Panc1 (cell line): ENCODE measurements around the gene PMCH. TPM values are rescaled to one million over a fixed set of nuclear protein-coding genes. Genes with fewer than 3 reads are reported as not detected.

ENCODE experiments used
- ATAC-seq: fragments of 200-7000 bp; cut with Tn5 transposase; 2 replicates; pipeline ENCODE4 v1.9.1; 2020; ENCODE audit warnings: mild to moderate bottlenecking, moderate library complexity
- BruUV-seq: library from RNA; stranded (reverse); fragments of 400-500 nt; replicated peaks from 2 replicates; lab custom pipeline; 2021; lab: Mats Ljungman, UMichigan
- CTCF ChIA-PET: fragments of 300-600 bp; sonication (Branson Sonifier 250); formaldehyde crosslinking; loops from one replicate; lab custom pipeline; 2022; ENCODE audit warnings: antibody characterized with exemption; lab: Charles Lee
- POLR2A ChIA-PET: fragments of 300-600 bp; sonication (Branson Sonifier 250); formaldehyde crosslinking; loops from one replicate; lab custom pipeline; 2022; ENCODE audit warnings: antibody characterized with exemption; lab: Charles Lee
- DNase-seq: peaks from one replicate; pipeline ENCODE4 v3.0.0-alpha.2; 2010; ENCODE audit warnings: low read depth, low spot score
- H3K27ac ChIP-seq: 2 replicates; pipeline ENCODE4 v1.5.1; 2011; ENCODE audit warnings: mild to moderate bottlenecking, low read length, inconsistent platforms
- H3K27me3 ChIP-seq: fragments of 200-500 bp; sonication (Bioruptor generic); 2 replicates; pipeline ENCODE4 v1.6.0; 2014; ENCODE audit warnings: low read length, inconsistent platforms; ENCODE audit not compliant: control insufficient read depth, insufficient read depth
- H3K36me3 ChIP-seq: fragments of 200-500 bp; sonication (Bioruptor generic); 2 replicates; pipeline ENCODE4 v1.5.1; 2014; ENCODE audit warnings: inconsistent platforms, mild to moderate bottlenecking, low read length, moderate library complexity; ENCODE audit not compliant: control insufficient read depth, insufficient read depth
- H3K4me1 ChIP-seq: 2 replicates; pipeline ENCODE4 v1.5.1; 2011; ENCODE audit warnings: inconsistent platforms, mild to moderate bottlenecking, low read length, moderate library complexity; ENCODE audit not compliant: control insufficient read depth, insufficient read depth
- H3K4me3 ChIP-seq, 2 experiments: 2 replicates each; pipeline ENCODE4 v1.5.1; 2011 to 2012; ENCODE audit warnings: low read depth in 2 of 2, low read length in 2 of 2, mild to moderate bottlenecking in 2 of 2, inconsistent platforms in 1 of 2, moderate library complexity in 1 of 2
- H3K9me3 ChIP-seq: fragments of 200-500 bp; sonication (Bioruptor generic); 2 replicates; pipeline ENCODE4 v1.5.1; 2014; ENCODE audit warnings: low read depth, mild to moderate bottlenecking, inconsistent platforms, low read length, moderate library complexity; ENCODE audit not compliant: control insufficient read depth, insufficient read depth
- POLR2AphosphoS5 ChIP-seq: IDR thresholded peaks from 2 replicates; pipeline ENCODE4 v1.6.1; 2012; ENCODE audit warnings: mild to moderate bottlenecking, low read depth, low read length, moderate library complexity
- SIN3A ChIP-seq: IDR thresholded peaks from 2 replicates; pipeline ENCODE4 v1.6.1; 2012; ENCODE audit warnings: low read depth, mild to moderate bottlenecking, low read length, moderate library complexity, borderline replicate concordance; ENCODE audit not compliant: insufficient read depth
- TCF7L2 ChIP-seq: IDR thresholded peaks from 2 replicates; pipeline ENCODE4 v1.6.1; 2011; ENCODE audit warnings: mild to moderate bottlenecking, low read depth, low read length, inconsistent platforms
- in situ Hi-C: cut with HindIII; loops from 2 replicates; pipeline ENCODE4 v1.10.0; 2016; ENCODE audit warnings: low sequenced_read_pairs, low pct_unique_long_range_greater_than_20kb
- intact Hi-C: fragments of 100-400 bp; cut with micrococcal nuclease; formaldehyde crosslinking; loops from one replicate; pipeline ENCODE4 v1.10.0; 2022; ENCODE audit not compliant: unreplicated experiment
- total RNA-seq: library from RNA; stranded (reverse); gene quantifications from one replicate; pipeline ENCODE4 v1.2.1, GENCODE V29; 2021; ENCODE audit not compliant: unreplicated experiment
- TF ChIP-seq, protein P1 (sequence below), 2 experiments: IDR thresholded peaks; 2 replicates each; pipeline ENCODE4 v1.6.1; 2011 to 2012; ENCODE audit warnings: low read depth in 2 of 2, control low read depth in 1 of 2, low read length in 1 of 2, mild to moderate bottlenecking in 1 of 2, moderate library complexity in 1 of 2; ENCODE audit not compliant: insufficient read depth in 1 of 2
- TF ChIP-seq, protein P2 (sequence below): fragments of 450-650 bp; IDR thresholded peaks from 2 replicates; pipeline ENCODE4 v1.5.1; 2017; ENCODE audit warnings: mild to moderate bottlenecking

The PMCH gene
- total RNA-seq, 1 experiment from 2014 or later, result not detected

DNA sequence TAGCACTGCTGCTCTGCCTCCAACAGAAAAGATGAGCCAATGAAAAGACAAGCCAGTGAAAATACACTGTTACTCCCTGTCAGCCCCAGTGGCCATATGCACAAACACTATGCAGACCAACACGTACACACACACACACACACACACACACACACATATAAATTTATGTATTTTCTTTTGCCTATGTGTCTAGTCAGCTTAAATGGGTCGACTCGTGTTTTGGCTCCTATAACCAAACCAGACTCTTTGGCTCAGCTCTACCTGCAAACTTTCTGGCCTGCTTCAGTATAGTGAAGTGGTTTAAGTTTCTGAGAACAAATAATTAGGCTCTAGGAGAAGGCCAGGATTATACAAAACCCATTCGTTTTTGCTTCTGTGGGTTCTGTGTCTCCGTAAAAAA, 30.3 kb upstream of the PMCH start:
- intact Hi-C loops (no loop called here), in situ Hi-C loops (no loop called here)
- H3K4me1 ChIP-seq, result no peaks in the 10 kb centered on the region
- TF ChIP-seq POLR2AphosphoS5, result no peak
- TF ChIP-seq SIN3A, result no peak
- no peak for TF ChIP-seq TCF7L2
- TF ChIP-seq, protein P1, sequence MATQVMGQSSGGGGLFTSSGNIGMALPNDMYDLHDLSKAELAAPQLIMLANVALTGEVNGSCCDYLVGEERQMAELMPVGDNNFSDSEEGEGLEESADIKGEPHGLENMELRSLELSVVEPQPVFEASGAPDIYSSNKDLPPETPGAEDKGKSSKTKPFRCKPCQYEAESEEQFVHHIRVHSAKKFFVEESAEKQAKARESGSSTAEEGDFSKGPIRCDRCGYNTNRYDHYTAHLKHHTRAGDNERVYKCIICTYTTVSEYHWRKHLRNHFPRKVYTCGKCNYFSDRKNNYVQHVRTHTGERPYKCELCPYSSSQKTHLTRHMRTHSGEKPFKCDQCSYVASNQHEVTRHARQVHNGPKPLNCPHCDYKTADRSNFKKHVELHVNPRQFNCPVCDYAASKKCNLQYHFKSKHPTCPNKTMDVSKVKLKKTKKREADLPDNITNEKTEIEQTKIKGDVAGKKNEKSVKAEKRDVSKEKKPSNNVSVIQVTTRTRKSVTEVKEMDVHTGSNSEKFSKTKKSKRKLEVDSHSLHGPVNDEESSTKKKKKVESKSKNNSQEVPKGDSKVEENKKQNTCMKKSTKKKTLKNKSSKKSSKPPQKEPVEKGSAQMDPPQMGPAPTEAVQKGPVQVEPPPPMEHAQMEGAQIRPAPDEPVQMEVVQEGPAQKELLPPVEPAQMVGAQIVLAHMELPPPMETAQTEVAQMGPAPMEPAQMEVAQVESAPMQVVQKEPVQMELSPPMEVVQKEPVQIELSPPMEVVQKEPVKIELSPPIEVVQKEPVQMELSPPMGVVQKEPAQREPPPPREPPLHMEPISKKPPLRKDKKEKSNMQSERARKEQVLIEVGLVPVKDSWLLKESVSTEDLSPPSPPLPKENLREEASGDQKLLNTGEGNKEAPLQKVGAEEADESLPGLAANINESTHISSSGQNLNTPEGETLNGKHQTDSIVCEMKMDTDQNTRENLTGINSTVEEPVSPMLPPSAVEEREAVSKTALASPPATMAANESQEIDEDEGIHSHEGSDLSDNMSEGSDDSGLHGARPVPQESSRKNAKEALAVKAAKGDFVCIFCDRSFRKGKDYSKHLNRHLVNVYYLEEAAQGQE (IDR thresholded peaks at IDR 0.05; ENCODE audit: insufficient read depth in 1 of 2, low read depth in 2 of 2, low read length in 1 of 2), result no peak
- TF ChIP-seq, protein P2, sequence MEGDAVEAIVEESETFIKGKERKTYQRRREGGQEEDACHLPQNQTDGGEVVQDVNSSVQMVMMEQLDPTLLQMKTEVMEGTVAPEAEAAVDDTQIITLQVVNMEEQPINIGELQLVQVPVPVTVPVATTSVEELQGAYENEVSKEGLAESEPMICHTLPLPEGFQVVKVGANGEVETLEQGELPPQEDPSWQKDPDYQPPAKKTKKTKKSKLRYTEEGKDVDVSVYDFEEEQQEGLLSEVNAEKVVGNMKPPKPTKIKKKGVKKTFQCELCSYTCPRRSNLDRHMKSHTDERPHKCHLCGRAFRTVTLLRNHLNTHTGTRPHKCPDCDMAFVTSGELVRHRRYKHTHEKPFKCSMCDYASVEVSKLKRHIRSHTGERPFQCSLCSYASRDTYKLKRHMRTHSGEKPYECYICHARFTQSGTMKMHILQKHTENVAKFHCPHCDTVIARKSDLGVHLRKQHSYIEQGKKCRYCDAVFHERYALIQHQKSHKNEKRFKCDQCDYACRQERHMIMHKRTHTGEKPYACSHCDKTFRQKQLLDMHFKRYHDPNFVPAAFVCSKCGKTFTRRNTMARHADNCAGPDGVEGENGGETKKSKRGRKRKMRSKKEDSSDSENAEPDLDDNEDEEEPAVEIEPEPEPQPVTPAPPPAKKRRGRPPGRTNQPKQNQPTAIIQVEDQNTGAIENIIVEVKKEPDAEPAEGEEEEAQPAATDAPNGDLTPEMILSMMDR, result no peak
- no peaks in the 10 kb centered on the region for H3K36me3 ChIP-seq
- H3K27ac ChIP-seq, result no peak overlapping the region
- no peaks in the 10 kb centered on the region for H3K9me3 ChIP-seq
- ATAC-seq, result no peak
- DNase-seq, result no peak
- CTCF ChIA-PET, result no interaction called here
- POLR2A ChIA-PET, result interaction anchor here (0.6 kb wide), 1 partner anchor 1555 kb away, joined by 3 read pairs; no protein-coding TSS in a partner anchor
- no peaks in the 10 kb centered on the region; the same call in 1 of the 2 replicates for H3K27me3 ChIP-seq
- BruUV-seq, result no TSS peak
- H3K4me3 ChIP-seq, result no peak overlapping the region

DNA sequence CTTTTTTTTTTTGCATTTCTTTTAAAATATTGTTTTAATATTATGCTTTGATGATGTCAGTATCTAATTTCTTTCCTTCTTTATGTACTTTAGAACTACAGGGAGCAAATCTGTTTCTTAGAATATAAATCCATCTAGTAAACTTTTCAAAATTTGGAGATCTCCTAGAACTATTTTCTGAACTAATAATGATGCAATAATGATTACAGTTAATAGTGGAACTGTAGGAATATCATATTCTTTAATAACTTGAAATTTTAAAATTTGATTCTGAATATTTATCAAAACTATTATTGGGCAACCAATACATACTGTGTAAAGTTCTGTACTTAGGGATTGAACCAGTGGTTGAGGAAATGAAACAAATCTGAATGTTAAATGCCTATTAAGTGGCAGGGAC, 23.1 kb upstream of the PMCH start:
- H3K27me3 ChIP-seq, result peaks cover 3% of the 10 kb centered on the region; the same call in 1 of the 2 replicates
- ATAC-seq (no peak), DNase-seq (no peak)
- no peaks in the 10 kb centered on the region for H3K4me1 ChIP-seq
- no peak overlapping the region for H3K27ac ChIP-seq
- no peak for TF ChIP-seq TCF7L2
- TF ChIP-seq POLR2AphosphoS5, result no peak
- no peak for TF ChIP-seq SIN3A
- TF ChIP-seq, protein P2, result no peak
- TF ChIP-seq, protein P1 (IDR thresholded peaks at IDR 0.05; ENCODE audit: insufficient read depth in 1 of 2, low read depth in 2 of 2, low read length in 1 of 2), result no peak
- no peaks in the 10 kb centered on the region for H3K9me3 ChIP-seq
- intact Hi-C loops (no loop called here), in situ Hi-C loops (no loop called here)
- H3K36me3 ChIP-seq, result no peaks in the 10 kb centered on the region
- BruUV-seq, result no TSS peak
- ChIA-PET CTCF (no interaction called here), POLR2A (no interaction called here)
- H3K4me3 ChIP-seq, result no peak overlapping the region
